BLaER1 treated with 17β-estradiol and CSF1 and Interleukin-3, amounts not matched to agents 10 nM and 100 nM (cell line): ENCODE results near the gene GLIS1.

Experiments used
- H3K27ac ChIP-seq, 11 experiments: shearing (Covaris generic); formaldehyde crosslinking; 2 replicates each; pipeline ENCODE4 v1.8.1; 2022
- H3K27me3 ChIP-seq, 11 experiments: shearing (Covaris generic); formaldehyde crosslinking; 2 replicates each; pipeline ENCODE4 v1.8.1; 2022
- H3K36me3 ChIP-seq, 11 experiments: shearing (Covaris generic); formaldehyde crosslinking; 2 replicates each; pipeline ENCODE4 v1.8.1; 2022
- H3K4me1 ChIP-seq, 10 experiments: shearing (Covaris generic); formaldehyde crosslinking; 2 replicates each; pipeline ENCODE4 v1.8.1; 2022
- H3K4me2 ChIP-seq, 11 experiments: shearing (Covaris generic); formaldehyde crosslinking; 2 replicates each; pipeline ENCODE4 v1.8.1; 2022
- H3K4me3 ChIP-seq, 10 experiments: shearing (Covaris generic); formaldehyde crosslinking; 2 replicates each; pipeline ENCODE4 v1.8.1; 2022
- H3K9ac ChIP-seq, 11 experiments: shearing (Covaris generic); formaldehyde crosslinking; 2 replicates each; pipeline ENCODE4 v1.8.1; 2022
- H3K9me3 ChIP-seq, 11 experiments: shearing (Covaris generic); formaldehyde crosslinking; replicated peaks in 1 of 11; 2 replicates each; pipeline ENCODE4 v1.8.1; 2022
- H4K20me1 ChIP-seq, 11 experiments: shearing (Covaris generic); formaldehyde crosslinking; 2 replicates each; pipeline ENCODE4 v1.8.1; 2022
- Cebpa-rat ChIP-seq, 11 experiments: shearing (Covaris generic); IDR thresholded peaks; 2 replicates each; pipeline ENCODE4 v1.8.1; 2022

The GLIS1 gene

GRCh38 chr1:53517821-53518352 is 221.1 kb downstream of the GLIS1 start:
- Histone ChIP-seq H3K27me3 (no peaks in the 10 kb centered on the region), H3K9ac (no peak overlapping the region), H3K4me2 (no peak overlapping the region), H3K27ac (no peak overlapping the region), H3K9me3 (no peaks in the 10 kb centered on the region), H3K4me3 (no peak overlapping the region), H3K36me3 (no peaks in the 10 kb centered on the region), H3K4me1 (peaks cover under 1 to 7% (median 2%) of the 10 kb centered on the region in 10 experiments; a peak in 18 of 20 replicates), H4K20me1 (no peaks in the 10 kb centered on the region)
- no peak for TF ChIP-seq Cebpa-rat (IDR thresholded peaks at IDR 0.05)

DNA sequence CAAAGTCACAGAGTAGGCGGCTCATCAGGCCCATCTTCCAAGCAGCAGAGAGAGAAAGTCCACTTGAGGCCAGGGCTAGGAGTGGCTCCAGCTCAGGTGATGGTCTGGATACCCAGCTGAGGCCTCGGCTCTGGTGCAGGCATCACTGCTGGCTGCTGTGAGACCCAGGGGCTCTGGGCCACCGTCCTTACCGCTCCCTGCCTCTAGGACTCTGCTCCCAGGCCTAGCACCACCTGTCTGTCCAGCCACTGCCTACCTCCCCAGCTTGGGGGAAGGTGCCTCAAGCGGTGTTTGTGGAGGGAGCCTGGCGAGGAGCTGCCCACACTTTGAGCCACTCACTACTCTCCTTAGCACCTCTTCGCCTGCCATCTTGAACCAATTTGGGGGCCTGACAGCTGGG is 221.9 kb downstream of the GLIS1 start:
- Histone ChIP-seq H3K27ac (no peak overlapping the region), H3K9ac (no peak overlapping the region), H3K4me2 (no peak overlapping the region), H3K9me3 (no peaks in the 10 kb centered on the region), H3K27me3 (no peaks in the 10 kb centered on the region), H3K4me1 (peaks cover 8 to 15% (median 10%) of the 10 kb centered on the region in 10 experiments; a peak in 18 of 20 replicates), H3K4me3 (no peak overlapping the region), H4K20me1 (no peaks in the 10 kb centered on the region), H3K36me3 (no peaks in the 10 kb centered on the region)
- TF ChIP-seq Cebpa-rat (IDR thresholded peaks at IDR 0.05), result no peak

DNA sequence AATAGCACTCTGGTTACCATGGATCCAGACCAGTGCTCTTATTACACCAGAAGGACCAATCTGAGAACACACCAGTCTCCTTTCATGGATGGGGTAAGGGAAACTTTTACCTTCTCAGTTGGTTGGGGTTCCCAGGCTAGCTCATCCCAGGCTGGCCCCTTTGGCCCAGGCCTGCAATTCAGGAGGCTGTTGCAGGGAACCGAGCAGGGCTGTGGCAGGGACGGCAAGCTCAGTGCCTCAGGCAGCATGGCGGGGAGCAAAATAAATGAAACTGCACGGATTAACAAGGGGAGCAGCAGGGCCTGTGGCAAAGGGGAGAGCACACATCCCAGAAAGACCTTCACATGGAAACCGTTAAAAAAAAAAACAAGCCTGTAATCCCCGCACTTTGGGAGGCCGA is 222.8 kb downstream of the GLIS1 start:
- H3K27me3 ChIP-seq, result no peaks in the 10 kb centered on the region
- no peaks in the 10 kb centered on the region for H3K36me3 ChIP-seq
- no peak overlapping the region for H3K27ac ChIP-seq
- H4K20me1 ChIP-seq, result no peaks in the 10 kb centered on the region
- no peaks in the 10 kb centered on the region for H3K9me3 ChIP-seq
- no peak for TF ChIP-seq Cebpa-rat (IDR thresholded peaks at IDR 0.05)
- H3K4me1 ChIP-seq, result peaks cover 8 to 24% (median 19%) of the 10 kb centered on the region in 10 experiments; a peak in 18 of 20 replicates
- no peak overlapping the region for H3K4me2 ChIP-seq
- H3K9ac ChIP-seq, result no peak overlapping the region
- no peak overlapping the region for H3K4me3 ChIP-seq

- H3K4me3 ChIP-seq, result no peak overlapping the region
- peaks cover 8 to 29% (median 23%) of the 10 kb centered on the region in 10 experiments; a peak in 19 of 20 replicates for H3K4me1 ChIP-seq
- no peak for TF ChIP-seq Cebpa-rat (IDR thresholded peaks at IDR 0.05)
- H3K27ac ChIP-seq, result no peak overlapping the region
- no peaks in the 10 kb centered on the region for H3K36me3 ChIP-seq
- 0 out of 22 replicates have a peak, but pooled peaks cover 0 to 4% (median 0%) of the 10 kb centered on the region in 11 experiments for H4K20me1 ChIP-seq
- H3K27me3 ChIP-seq, result no peaks in the 10 kb centered on the region
- H3K9me3 ChIP-seq, result no peaks in the 10 kb centered on the region
- no peak overlapping the region for H3K4me2 ChIP-seq
- no peak overlapping the region for H3K9ac ChIP-seq
These were observed 224.5 kb downstream of the GLIS1 start for GRCh38 chr1:53514436-53514835.

DNA sequence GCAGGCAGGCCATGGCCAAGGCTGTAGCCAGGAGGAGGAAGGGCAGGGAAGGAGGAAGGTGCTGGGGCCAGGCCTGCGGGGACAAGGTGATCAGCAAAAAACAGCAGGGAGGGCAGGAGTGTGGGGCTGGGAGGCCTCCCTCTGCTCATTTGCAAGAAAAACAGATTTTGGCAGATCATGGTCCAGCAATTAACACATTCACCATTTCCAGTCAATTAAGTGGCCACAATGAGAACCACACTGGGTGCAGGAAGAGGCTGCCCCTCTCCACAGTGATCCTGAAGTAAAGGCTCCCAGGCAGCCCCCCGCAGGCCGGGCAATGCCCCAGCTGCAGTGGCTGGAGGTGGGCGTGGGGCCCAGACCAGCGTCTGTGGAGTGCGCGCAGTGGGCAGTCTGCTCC is 225.1 kb downstream of the GLIS1 start:
- no peak overlapping the region for H3K9ac ChIP-seq
- H3K9me3 ChIP-seq, result no peaks in the 10 kb centered on the region
- TF ChIP-seq Cebpa-rat (IDR thresholded peaks at IDR 0.05), result no peak
- H3K4me2 ChIP-seq, result no peak overlapping the region
- H3K27ac ChIP-seq, result no peak overlapping the region
- 0 out of 22 replicates have a peak, but pooled peaks cover 0 to 4% (median 0%) of the 10 kb centered on the region in 11 experiments for H4K20me1 ChIP-seq
- H3K27me3 ChIP-seq, result no peaks in the 10 kb centered on the region
- H3K4me3 ChIP-seq, result no peak overlapping the region
- H3K36me3 ChIP-seq, result no peaks in the 10 kb centered on the region
- H3K4me1 ChIP-seq, result peaks cover 8 to 35% (median 24%) of the 10 kb centered on the region in 10 experiments; a peak in 19 of 20 replicates

GRCh38 chr1:53512807-53513755 is 225.9 kb downstream of the GLIS1 start:
- H3K9me3 ChIP-seq, result no peaks in the 10 kb centered on the region
- H4K20me1 ChIP-seq, result 0 out of 22 replicates have a peak, but pooled peaks cover 0 to 4% (median 0%) of the 10 kb centered on the region in 11 experiments
- H3K9ac ChIP-seq, result peak overlapping the region in 4 of 11 experiments; percentile 15 to 68 (median 48); a peak in 9 of 22 replicates
- no peaks in the 10 kb centered on the region for H3K27me3 ChIP-seq
- H3K36me3 ChIP-seq, result no peaks in the 10 kb centered on the region
- peak overlapping the region in 1 of 11 experiments; percentile 7; a peak in 1 of 22 replicates for H3K27ac ChIP-seq
- peaks cover 8 to 36% (median 24%) of the 10 kb centered on the region in 10 experiments; a peak in 19 of 20 replicates for H3K4me1 ChIP-seq
- no peak overlapping the region for H3K4me3 ChIP-seq
- peak overlapping the region; percentile 7 to 79 (median 64); a peak in 19 of 22 replicates for H3K4me2 ChIP-seq
- TF ChIP-seq Cebpa-rat (IDR thresholded peaks at IDR 0.05), result no peak

DNA sequence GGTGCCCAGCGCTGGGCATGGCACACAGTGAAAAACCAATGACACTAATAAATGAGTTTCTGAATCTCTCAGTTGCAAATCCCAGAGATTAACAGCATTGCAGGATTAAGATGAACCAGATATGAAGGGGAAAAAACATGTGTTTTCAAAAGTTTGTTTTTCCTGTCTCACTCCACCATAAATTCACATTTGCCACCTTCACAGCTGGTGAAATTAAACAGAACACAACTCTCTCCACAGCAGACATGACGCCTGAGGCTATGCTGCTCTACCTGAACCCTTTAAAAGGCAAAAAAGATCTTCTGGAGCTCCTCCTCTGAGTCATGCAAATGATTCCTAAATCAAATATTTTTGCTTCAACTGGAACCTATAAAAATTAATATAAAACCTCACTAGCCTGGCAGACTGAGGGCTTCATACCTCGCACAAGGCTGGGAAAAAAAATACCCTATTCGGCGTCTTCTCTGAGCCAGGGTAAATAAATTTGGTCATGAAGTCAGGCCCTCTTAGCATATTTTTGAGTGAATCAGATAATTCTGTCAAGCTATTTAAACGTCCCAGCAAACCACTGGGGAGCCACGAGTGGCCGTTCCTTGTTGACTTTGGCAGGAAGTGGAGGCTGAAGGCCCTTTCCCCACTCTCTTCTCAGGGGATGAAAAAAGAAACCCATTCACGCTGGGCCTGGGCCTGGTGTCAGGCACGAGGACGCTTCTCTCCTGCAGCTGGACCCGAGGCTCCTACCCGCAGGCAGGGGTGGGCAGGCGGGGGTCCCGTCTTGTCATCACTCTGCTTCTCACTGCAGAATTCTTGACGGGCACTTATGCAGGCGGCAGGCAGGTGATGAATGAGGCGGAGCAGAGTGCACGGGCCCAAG is 226.8 kb downstream of the GLIS1 start:
- Histone ChIP-seq H3K4me3 (no peak overlapping the region), H3K4me2 (peak overlapping the region; percentile 7 to 79 (median 64); a peak in 20 of 22 replicates), H3K27ac (peak overlapping the region in 1 of 11 experiments; percentile 7; a peak in 1 of 22 replicates), H4K20me1 (0 out of 22 replicates have a peak, but pooled peaks cover 0 to 4% (median 0%) of the 10 kb centered on the region in 11 experiments), H3K9ac (peak overlapping the region in 4 of 11 experiments; percentile 15 to 68 (median 48); a peak in 7 of 22 replicates), H3K9me3 (no peaks in the 10 kb centered on the region), H3K27me3 (no peaks in the 10 kb centered on the region), H3K36me3 (no peaks in the 10 kb centered on the region), H3K4me1 (peaks cover 8 to 36% (median 24%) of the 10 kb centered on the region in 10 experiments; a peak in 19 of 20 replicates)
- TF ChIP-seq Cebpa-rat (IDR thresholded peaks at IDR 0.05), result no peak

GRCh38 chr1:53511323-53511932 is 227.5 kb downstream of the GLIS1 start:
- peak overlapping the region in 8 of 11 experiments; percentile 9 to 79 (median 60); a peak in 12 of 22 replicates for H3K4me2 ChIP-seq
- H3K4me3 ChIP-seq, result no peak overlapping the region
- peaks cover 0 to 4% (median 0%) of the 10 kb centered on the region in 11 experiments; a peak in 1 of 22 replicates for H4K20me1 ChIP-seq
- H3K27ac ChIP-seq, result no peak overlapping the region
- H3K27me3 ChIP-seq, result no peaks in the 10 kb centered on the region
- H3K36me3 ChIP-seq, result no peaks in the 10 kb centered on the region
- no peak for TF ChIP-seq Cebpa-rat (IDR thresholded peaks at IDR 0.05)
- peaks cover 8 to 36% (median 24%) of the 10 kb centered on the region in 10 experiments; a peak in 19 of 20 replicates for H3K4me1 ChIP-seq
- no peaks in the 10 kb centered on the region for H3K9me3 ChIP-seq
- no peak overlapping the region; a peak in 1 of 22 replicates for H3K9ac ChIP-seq
